DND-41 (cell line): Measurements from ENCODE around the gene HOXD4.

Source experiments
- ATAC-seq: fragments of 200-7000 bp; cut with Tn5 transposase; 3 replicates; pipeline ENCODE4 v1.9.1; 2021; ENCODE audit warnings: low read depth; ENCODE audit not compliant: insufficient read depth
- DNase-seq: peaks from one replicate; pipeline ENCODE4 v3.0.0-alpha.2; 2020
- H2AFZ ChIP-seq: 2 replicates; pipeline ENCODE4 v1.6.0; 2012; ENCODE audit warnings: low read depth, low read length
- H3K27ac ChIP-seq: 2 replicates; pipeline ENCODE4 v1.5.1; 2012; ENCODE audit warnings: low read length, inconsistent platforms
- H3K27me3 ChIP-seq: fragments of 200-600 bp; sonication (generic); 2 replicates; pipeline ENCODE4 v1.6.0; 2012; ENCODE audit warnings: low read length, mild to moderate bottlenecking, inconsistent platforms; ENCODE audit not compliant: insufficient read depth, poor library complexity
- H3K36me3 ChIP-seq: 2 replicates; pipeline ENCODE4 v1.5.1; 2012; ENCODE audit warnings: low read length, inconsistent platforms; ENCODE audit not compliant: insufficient read depth
- H3K4me1 ChIP-seq: 2 replicates; pipeline ENCODE4 v1.5.1; 2012; ENCODE audit warnings: mild to moderate bottlenecking, low read length; ENCODE audit not compliant: insufficient read depth
- H3K4me2 ChIP-seq: 2 replicates; pipeline ENCODE4 v1.6.0; 2012; ENCODE audit warnings: mild to moderate bottlenecking, moderate library complexity, low read length, inconsistent platforms; ENCODE audit not compliant: insufficient read depth
- H3K4me3 ChIP-seq, 2 experiments: fragments of 200-600 bp in 1 of 2; shearing (Covaris generic) in 1 of 2; 2 replicates each; pipeline ENCODE4 v1.5.1; 2012 to 2016; ENCODE audit warnings: inconsistent platforms in 2 of 2, low read length in 2 of 2, mild to moderate bottlenecking in 2 of 2, low read depth in 1 of 2, moderate library complexity in 1 of 2
- H3K79me2 ChIP-seq: 2 replicates; pipeline ENCODE4 v1.6.0; 2012; ENCODE audit warnings: low read length, inconsistent platforms; ENCODE audit not compliant: insufficient read depth
- H3K9ac ChIP-seq: 2 replicates; pipeline ENCODE4 v1.6.0; 2012; ENCODE audit warnings: low read depth, mild to moderate bottlenecking, inconsistent platforms, low read length, moderate library complexity
- H3K9me3 ChIP-seq: 2 replicates; pipeline ENCODE4 v1.5.1; 2012; ENCODE audit warnings: low read length, moderate library complexity, mild to moderate bottlenecking, inconsistent platforms; ENCODE audit not compliant: insufficient read depth, severe bottlenecking
- H4K20me1 ChIP-seq: 2 replicates; pipeline ENCODE4 v1.6.0; 2012; ENCODE audit warnings: low read length; ENCODE audit not compliant: insufficient read depth
- CTCF ChIP-seq: IDR thresholded peaks from 2 replicates; pipeline ENCODE4 v1.5.1; 2012; ENCODE audit warnings: borderline replicate concordance, low read length, moderate library complexity, mild to moderate bottlenecking; ENCODE audit not compliant: poor library complexity, severe bottlenecking; ENCODE audit errors: extremely low read depth
- EZH2 ChIP-seq: IDR thresholded peaks from 3 replicates; pipeline ENCODE4 v1.6.1; 2012; ENCODE audit warnings: borderline replicate concordance, low read depth, mild to moderate bottlenecking, moderate library complexity, low read length, inconsistent platforms; ENCODE audit not compliant: severe bottlenecking

The HOXD4 gene

GRCh38 chr2:176145085-176145969 is 6.0 kb upstream of the HOXD4 start:
- no peak for DNase-seq
- TF ChIP-seq EZH2, result no peak
- TF ChIP-seq CTCF, result no peak
- Histone ChIP-seq H3K4me2 (no peak overlapping the region), H3K27ac (no peak overlapping the region), H3K79me2 (no peaks in the 10 kb centered on the region), H4K20me1 (no peaks in the 10 kb centered on the region), H3K4me3 (no peak overlapping the region), H3K36me3 (no peaks in the 10 kb centered on the region), H3K9ac (no peak overlapping the region), H2AFZ (no peak overlapping the region), H3K27me3 (no peaks in the 10 kb centered on the region), H3K4me1 (peaks cover 8% of the 10 kb centered on the region), H3K9me3 (no peaks in the 10 kb centered on the region)
- ATAC-seq, result no peak

- no peak overlapping the region for H2AFZ ChIP-seq
- TF ChIP-seq EZH2, result no peak
- TF ChIP-seq CTCF, result no peak
- no peak overlapping the region for H3K9ac ChIP-seq
- no peak for DNase-seq
- H3K36me3 ChIP-seq, result no peaks in the 10 kb centered on the region
- 0 out of 2 replicates have a peak, but pooled peaks cover under 1% of the 10 kb centered on the region for H3K4me1 ChIP-seq
- no peak overlapping the region for H3K27ac ChIP-seq
- no peak overlapping the region for H3K4me2 ChIP-seq
- H3K9me3 ChIP-seq, result no peaks in the 10 kb centered on the region
- H3K79me2 ChIP-seq, result no peaks in the 10 kb centered on the region
- H3K27me3 ChIP-seq, result no peaks in the 10 kb centered on the region
- H3K4me3 ChIP-seq, result no peak overlapping the region
- no peak for ATAC-seq
- no peaks in the 10 kb centered on the region for H4K20me1 ChIP-seq
Measured at GRCh38 chr2:176146101-176146500, 5.2 kb upstream of the HOXD4 start.

GRCh38 chr2:176146645-176147044 is 4.7 kb upstream of the HOXD4 start:
- H3K27me3 ChIP-seq, result no peaks in the 10 kb centered on the region
- H3K4me1 ChIP-seq, result no peaks in the 10 kb centered on the region
- no peaks in the 10 kb centered on the region for H4K20me1 ChIP-seq

More at GRCh38 chr2:176146645-176147044, 4.7 kb upstream of the HOXD4 start:
- H3K4me2 ChIP-seq, result no peak overlapping the region
- no peaks in the 10 kb centered on the region for H3K9me3 ChIP-seq
- no peak overlapping the region for H3K9ac ChIP-seq
- ATAC-seq, result no peak
- TF ChIP-seq EZH2 (no peak), CTCF (no peak)
- H2AFZ ChIP-seq, result no peak overlapping the region
- no peak overlapping the region for H3K27ac ChIP-seq
- no peaks in the 10 kb centered on the region for H3K79me2 ChIP-seq
- H3K4me3 ChIP-seq, result no peak overlapping the region
- no peak for DNase-seq
- no peaks in the 10 kb centered on the region for H3K36me3 ChIP-seq
